Measurements from ENCODE around the gene FAM184B. TPM values are rescaled to one million over a fixed set of nuclear protein-coding genes. Genes with fewer than 3 reads are reported as not detected.

The FAM184B gene
- total RNA-seq, 1 experiment from 2014 or later: 0.17 TPM

- TF ChIP-seq ZNF425 (CRISPR knock-in tag; conservative IDR thresholded peaks at IDR 0.05) (no peak), CBFB (CRISPR knock-in tag; IDR thresholded peaks at IDR 0.05; ENCODE audit: low read depth) (no peak), CREM (CRISPR knock-in tag; IDR thresholded peaks at IDR 0.05) (peak; percentile 83; the same call in 1 of the 2 replicates), ZNF512 (CRISPR knock-in tag; IDR thresholded peaks at IDR 0.05; ENCODE audit: borderline replicate concordance) (no peak), ERG (CRISPR knock-in tag; IDR thresholded peaks at IDR 0.05) (no peak), ZNF532 (CRISPR knock-in tag; IDR thresholded peaks at IDR 0.05; ENCODE audit: borderline replicate concordance) (no peak), MXD4 (CRISPR knock-in tag; IDR thresholded peaks at IDR 0.05; ENCODE audit: borderline replicate concordance) (no peak), GRHL2 (CRISPR knock-in tag; IDR thresholded peaks at IDR 0.05; ENCODE audit: insufficient replicate concordance, severe bottlenecking) (no peak), ATF2 (CRISPR knock-in tag; IDR thresholded peaks at IDR 0.05; ENCODE audit: borderline replicate concordance, low read depth) (peak; percentile 76; the same call in 1 of the 2 replicates)
Observed at GRCh38 chr4:17781300-17782287, at the start of gene FAM184B (continued).

GRCh38 chr4:17823871-17824669, 42.6 kb upstream of the FAM184B start:
- peaks cover 26% of the 10 kb centered on the region for H3K4me1 Mint-ChIP-seq
- H3K4me3 Mint-ChIP-seq: no peak overlapping the region
- H3K36me3 Mint-ChIP-seq: peaks cover 53% of the 10 kb centered on the region
- DNase-seq (ENCODE audit: low spot score): no peak
- peaks cover 4% of the 10 kb centered on the region; the same call in 1 of the 2 replicates for H3K9me3 Mint-ChIP-seq
- ChIA-PET CTCF (no interaction called here), POLR2A (no interaction called here)
- no peak overlapping the region for H3K27ac Mint-ChIP-seq
- TF ChIP-seq SMAD3 (CRISPR knock-in tag; IDR thresholded peaks at IDR 0.05; ENCODE audit: borderline replicate concordance) (no peak), ELF4 (CRISPR knock-in tag; IDR thresholded peaks at IDR 0.05; ENCODE audit: low read depth) (no peak)
- no peaks in the 10 kb centered on the region for H3K27me3 Mint-ChIP-seq (ENCODE audit: low read depth)
- no peak for ATAC-seq

Measured in WTC11 (cell line).